CD4-positive, alpha-beta T cell treated with Interleukin-4 for 4 hours (primary cell): Measurements from ENCODE around the gene RCAN2.
"Not testable (repeated sequence)": the region's sequence is repeated elsewhere in the genome, so short reads cannot be mapped to it uniquely, and the experiment has no call there.

ENCODE experiments used
- DNase-seq: peaks from one replicate; pipeline ENCODE4 v3.0.0-alpha.2; 2020

Gene RCAN2

GRCh38 chr6:46438245-46438644, 53.0 kb downstream of the RCAN2 start:
- no peak for DNase-seq

DNA sequence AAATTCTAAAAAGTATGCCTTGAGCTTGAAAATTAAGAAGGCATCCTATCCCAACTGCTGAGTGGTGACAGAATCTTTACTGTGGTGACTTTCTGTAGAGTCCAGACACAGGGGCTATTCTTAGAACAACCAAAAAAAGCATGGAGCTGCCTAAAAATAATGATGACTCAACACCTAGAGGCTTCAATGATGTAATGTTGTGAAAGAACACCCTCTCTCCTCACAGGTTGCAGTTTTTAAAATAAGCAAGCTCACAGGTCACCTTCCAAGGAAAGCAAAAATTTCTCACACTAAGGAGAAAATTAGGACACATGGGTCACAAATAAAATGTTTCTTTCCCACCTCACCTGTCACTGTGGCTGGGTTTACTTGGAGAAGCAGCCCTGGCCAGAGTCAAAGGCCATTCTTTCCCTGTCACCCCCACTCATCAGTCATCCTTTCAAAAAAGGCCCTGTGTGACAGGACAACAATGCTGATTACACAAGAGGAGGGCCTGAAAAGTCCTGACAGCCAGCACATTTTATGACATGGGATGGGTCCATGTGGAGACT, 53.5 kb downstream of the RCAN2 start:
- DNase-seq = no peak

- DNase-seq = no peak
These were observed 68.6 kb downstream of the RCAN2 start for GRCh38 chr6:46422619-46423018.

DNA sequence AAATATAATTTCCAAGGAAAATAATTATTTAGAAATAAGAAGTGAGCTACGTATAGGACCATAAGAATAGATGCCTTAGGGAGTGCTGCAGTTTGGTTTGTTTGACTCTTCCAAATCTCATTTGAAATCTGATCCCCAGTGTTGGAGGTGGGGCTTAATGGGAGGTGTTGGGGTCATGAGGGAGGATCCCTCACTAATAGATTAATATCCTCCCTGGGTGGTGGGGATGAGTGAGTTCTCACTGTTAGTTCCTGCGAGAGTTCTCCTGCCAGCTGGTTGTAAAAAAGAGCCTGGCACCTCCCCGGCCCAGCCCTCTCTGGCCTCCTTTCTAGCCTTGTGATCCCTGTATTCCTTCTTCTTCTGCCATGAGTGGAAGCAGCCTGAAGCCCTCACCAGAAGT, 69.3 kb downstream of the RCAN2 start:
- DNase-seq = no peak

DNA sequence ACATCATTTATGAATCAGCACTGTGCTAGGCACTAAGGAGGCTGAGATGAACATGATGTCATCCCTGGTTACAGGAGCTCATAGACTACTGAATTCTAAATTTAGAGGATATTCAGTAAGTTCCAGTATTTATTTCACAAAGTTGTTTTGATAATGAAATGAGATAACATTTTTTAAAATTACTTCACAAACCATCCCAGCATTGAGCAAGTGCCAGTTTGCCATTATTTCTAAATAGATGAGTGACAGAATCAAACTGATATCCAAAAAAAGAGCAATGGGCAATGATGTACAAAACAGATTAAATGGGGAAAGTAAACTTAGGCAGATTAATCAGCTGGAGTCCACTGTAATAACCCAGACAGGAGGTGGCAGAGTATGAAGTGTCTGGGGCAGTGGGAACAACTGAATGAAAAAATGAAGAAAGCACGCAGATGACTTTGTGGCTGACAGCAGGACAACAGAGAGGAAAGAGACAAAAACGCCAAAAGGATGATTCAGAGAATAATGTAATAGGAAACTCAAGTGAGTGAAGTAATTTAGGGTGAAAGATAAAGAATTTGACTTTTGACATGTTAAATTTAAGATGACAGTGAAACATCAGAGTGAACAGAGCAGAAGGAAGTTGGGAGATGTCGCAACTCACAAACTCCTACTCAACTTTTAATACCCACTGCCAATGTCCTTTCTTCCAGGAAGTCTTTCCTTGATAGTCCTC, 70.2 kb downstream of the RCAN2 start:
- no peak for DNase-seq

DNA sequence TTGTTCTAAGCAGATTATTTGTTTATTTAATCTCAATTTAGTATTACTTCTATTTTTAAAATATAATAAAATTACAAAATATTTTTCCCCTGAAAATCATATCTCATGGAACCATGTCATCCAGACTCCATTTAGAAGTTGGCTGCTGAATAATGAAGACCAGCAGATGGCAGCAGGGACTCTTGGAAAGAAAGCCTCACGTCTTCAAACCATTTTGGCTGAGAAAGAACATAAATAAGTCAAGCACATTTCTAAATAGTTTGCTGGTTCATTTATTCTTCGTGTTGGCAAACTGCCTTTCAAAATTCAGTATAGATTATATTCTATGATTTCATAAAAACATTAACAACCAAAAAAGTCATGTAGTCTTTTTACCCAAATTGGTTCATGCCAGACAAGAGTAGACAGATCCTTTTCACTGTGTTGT, 71.7 kb downstream of the RCAN2 start:
- DNase-seq = peak; percentile 10

- no peak for DNase-seq
These were observed 76.9 kb downstream of the RCAN2 start for GRCh38 chr6:46414398-46414797.

DNA sequence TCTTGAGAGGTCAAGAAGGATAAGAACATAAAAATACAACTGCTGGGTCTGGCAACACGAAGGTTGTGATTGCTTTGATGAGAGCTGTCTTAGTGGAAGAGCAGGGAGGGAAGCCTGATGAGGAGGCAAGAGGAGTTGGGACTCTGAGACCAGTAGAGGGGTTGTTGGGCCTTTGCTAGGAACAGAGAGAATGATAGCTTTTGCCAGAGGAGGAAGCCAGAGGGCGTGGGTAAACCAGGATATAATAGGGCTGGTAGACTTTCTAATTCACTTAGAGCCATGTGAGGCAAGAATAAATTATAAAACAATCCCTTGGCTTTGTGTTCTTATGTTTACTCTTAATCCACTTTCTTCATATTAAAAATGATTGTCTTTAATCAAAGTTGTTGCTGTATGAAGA, 78.6 kb downstream of the RCAN2 start:
- no peak for DNase-seq

- DNase-seq = no peak
These were observed 79.6 kb downstream of the RCAN2 start for GRCh38 chr6:46411456-46412197.

DNA sequence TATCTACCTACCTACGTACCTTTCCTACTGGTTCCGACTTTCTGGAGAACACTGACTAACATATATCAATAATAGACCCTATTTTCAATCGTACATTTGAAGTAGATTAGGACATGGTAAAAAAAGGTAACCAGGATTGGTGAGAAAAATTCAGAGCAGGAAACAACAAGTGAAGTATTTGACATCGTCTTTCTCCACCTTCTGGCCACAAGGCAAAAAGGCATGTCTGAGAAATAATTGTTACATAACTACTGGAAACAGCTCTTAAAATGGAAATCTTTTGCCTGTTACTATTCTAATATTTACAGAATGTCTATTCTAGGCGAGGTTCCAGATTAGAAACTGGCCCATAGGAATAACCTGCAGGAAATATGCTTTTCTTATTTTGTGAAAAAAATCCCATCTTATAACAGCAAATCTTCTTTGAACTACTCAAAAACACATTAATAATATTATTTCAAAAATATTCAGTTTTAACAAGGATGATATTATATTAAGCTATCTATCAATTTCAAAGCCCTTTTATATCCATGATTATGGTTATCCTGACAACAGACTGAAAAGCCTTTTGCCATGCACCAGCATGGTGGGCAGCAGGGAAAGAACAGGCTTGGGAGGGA, 80.8 kb downstream of the RCAN2 start:
- DNase-seq = peak; percentile 44

DNA sequence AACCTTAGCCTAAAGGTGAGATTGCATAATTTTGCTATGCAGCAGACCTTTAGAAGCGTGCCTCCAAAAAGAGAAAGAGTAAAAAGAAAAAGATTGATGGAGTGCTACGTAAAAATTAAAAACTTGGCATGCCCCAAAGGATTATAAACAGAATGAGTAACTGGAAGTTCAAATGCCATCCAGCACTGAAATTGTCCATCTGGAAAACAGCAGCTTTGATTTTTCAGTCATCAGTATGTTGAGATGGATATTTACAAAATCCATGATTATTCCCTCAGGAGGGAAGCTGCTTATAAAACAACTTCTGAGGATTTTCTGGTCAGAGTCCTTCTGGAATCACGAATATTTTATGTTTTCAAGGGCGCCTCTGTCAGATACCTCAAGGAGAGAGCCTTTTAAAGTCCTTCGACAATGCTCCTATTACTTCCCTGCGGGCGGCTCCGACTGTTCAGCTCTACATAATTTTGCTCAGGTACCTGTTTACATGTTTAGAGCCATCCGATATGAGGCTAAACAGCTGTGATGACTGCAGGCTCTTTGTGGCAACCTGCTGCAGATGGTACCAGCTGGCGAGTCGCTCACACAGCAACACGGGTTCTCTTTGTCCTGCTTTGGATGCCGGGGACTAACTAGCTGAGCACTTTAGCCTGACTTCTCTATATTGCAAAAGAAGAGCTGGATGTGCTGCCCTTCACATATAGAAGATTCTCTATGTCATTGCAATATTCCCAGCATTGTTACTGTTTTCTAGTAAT, 83.3 kb downstream of the RCAN2 start:
- DNase-seq = no peak

DNA sequence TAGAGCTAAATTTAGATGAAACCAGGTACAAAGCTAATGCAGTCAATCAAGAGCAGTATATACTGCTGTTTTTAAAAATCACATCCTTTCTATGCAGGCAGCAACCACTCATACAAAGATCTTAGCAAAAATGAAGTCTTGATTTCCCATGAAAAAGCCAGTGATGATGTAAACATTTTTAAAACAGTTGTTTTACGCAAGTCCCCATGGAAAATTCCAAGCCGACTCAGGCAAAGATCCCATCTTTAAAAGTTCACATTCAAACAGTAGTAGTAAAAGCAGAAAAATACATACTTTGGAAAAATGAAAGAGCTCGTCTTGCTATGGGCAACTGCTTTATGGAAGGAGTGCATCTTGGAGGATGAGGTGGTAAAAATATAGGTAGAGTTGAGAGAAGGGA, 84.0 kb downstream of the RCAN2 start:
- DNase-seq = no peak

DNA sequence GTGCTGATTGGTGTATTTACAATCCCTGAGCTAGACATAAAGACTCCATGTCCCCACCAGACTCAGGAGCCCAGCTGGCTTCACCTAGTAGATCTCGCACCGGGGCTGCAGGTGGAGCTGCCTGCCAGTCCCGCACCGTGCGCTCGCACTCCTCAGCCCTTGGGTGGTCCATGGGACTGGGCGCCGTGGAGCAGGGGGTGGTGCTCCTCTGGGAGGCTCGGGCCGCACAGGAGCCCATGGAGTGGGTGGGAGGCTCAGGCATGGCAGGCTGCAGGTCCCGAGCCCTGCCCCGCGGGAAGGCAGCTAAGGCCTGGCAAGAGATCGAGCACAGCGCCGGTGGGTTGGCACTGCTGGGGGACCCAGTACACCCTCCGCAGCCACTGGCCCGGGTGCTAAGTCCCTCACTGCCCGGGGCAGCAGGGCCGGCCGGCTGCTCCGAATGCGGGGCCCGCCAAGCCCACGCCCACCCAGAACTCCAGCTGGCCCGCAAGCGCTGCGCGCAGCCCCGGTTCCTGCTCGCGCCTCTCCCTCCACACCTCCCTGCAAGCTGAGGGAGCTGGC, 85.5 kb downstream of the RCAN2 start:
- not testable (repeated sequence) for DNase-seq

DNA sequence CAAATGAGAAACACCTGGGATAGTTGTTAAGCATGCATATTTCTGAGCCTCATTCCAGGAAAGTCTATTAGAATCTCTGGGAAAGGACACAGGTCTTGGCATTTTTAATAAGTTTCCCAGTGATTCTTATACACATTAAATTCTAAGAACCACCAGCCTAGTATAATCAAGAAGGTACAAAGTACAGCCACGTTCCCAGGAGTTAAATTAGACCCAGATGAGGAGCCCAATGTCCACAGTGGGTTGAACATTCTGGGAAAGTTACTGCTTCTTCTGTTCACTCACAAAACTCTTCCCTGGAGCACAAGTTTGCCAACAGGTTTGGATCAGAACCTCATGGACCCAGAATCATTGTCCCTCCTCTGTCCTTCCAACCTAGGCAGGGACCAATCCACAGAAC, 90.4 kb downstream of the RCAN2 start:
- no peak for DNase-seq

GRCh38 chr6:46395530-46395929, 95.7 kb downstream of the RCAN2 start:
- no peak for DNase-seq

DNA sequence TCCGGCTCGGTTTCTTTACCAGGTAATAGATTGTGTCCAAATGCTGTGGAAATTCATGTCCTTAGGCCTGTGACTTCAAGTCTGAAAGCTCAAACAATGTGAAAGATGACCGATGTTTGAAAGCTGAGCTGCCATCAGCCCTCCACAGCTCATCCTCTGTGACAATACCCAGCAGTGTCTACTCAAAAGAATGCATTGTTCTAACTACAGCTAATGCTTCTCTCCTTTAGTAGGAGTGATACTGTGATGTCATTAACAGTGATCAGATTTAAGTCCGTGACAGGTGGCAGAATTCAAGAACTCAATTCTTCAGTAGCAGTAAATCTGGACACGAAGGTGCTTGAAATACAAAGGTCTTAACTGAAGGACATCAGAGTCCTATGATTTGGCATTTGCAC, 97.3 kb downstream of the RCAN2 start:
- DNase-seq = no peak

GRCh38 chr6:46393161-46393939, 97.9 kb downstream of the RCAN2 start:
- no peak for DNase-seq

DNA sequence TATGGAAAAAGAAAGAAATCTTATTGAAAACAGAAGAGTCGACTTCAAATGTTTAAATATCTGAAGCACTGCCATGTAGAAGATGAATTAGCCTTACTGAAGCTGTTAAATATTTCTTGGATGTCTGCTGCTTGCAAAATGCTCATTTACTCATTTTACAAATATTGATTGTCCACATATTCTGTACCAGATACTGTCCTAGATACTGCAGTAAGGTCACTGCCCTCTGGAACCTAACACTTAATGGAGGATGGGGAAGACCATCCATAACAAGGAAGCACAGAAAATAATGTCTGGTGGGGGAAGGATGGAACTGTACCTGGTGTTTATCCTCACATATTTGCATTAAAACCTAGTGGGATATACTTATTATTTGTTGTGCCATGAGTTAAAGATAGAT, 99.0 kb downstream of the RCAN2 start:
- DNase-seq = no peak

DNA sequence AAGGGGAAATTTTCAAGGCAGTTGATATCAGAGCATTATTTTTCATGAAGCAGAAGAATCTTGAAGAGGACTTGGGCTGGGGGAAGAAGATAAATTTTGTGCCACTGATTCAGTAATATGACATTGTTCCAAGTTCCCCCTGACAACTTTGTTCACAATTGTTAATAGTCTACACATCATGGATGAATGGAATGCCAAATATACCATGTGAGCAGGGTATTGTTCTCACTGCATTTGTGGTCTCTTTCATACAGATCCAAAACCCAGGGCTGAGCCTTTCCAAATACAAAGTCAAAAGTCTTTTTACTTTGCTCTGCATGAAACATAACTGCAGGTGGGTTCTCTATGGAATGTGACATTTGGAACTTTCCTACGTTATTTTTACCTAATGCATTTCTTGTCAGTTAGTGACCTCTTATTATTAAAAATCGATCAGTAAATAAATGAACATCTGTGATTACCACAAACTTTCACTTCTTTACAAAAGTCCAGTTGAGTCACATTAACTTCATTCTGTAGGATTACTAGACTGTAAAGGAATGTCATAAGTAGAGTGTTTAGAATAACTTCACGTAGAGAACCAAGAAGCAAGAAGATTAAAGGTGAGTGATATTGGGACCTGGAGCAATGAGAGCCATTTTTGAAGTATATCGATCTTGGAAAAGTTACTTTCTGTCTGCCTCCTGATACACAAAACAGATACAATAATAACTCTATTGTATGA, 100.9 kb downstream of the RCAN2 start:
- no peak for DNase-seq

DNA sequence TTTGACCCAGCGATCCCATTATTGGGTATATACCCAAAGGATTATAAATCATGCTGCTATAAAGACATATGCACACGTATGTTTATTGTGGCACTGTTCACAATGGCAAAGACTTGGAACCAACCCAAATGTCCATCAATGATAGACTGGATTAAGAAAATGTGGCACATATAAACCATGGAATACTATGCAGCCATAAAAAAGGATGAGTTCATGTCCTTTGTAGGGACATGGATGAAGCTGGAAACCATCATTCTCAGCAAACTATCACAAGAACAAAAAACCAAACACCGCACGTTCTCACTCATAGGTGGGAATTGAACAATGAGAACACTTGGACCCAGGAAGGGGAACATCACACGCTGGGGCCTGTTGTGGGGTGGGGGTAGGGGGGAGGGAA, 103.5 kb downstream of the RCAN2 start:
- not testable (repeated sequence) for DNase-seq

DNA sequence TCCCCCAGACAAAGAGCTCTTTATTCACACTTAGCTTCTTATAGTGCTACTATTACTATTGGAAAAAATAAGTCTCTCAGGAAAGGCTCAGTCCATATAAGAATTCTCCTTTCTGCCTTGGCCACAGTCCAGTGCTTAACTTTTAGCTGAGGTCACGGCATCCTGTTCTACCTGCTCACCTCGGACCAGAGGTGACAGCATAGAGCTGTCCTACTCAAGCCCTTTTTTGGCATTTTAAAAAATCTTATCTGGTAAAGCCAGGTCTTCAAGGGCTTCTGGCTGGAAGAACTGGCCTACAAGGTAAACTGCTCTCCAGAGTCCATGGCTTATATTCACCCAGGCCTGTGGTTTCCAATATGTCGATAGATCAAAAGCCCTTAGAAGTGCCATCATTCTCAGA, 109.7 kb downstream of the RCAN2 start:
- DNase-seq = no peak
